HepG2 (cell line): ENCODE data around the gene TEX261. TPM values are rescaled to one million over a fixed set of nuclear protein-coding genes. Genes with fewer than 3 reads are reported as not detected.

Experiments used
- ARID3A ChIP-seq: IDR thresholded peaks from 2 replicates; pipeline ENCODE4 v1.6.1; 2012; ENCODE audit warnings: low read depth, low read length, improper control_type of control experiment
- CAMTA2 ChIP-seq: sonication (generic); formaldehyde crosslinking; IDR thresholded peaks from 2 replicates; pipeline ENCODE4 v1.4.0; 2020; ENCODE audit warnings: mild to moderate bottlenecking, missing genetic modification reagents, borderline replicate concordance
- HOMEZ ChIP-seq: IDR thresholded peaks from 2 replicates; pipeline ENCODE4 v1.6.1; 2016; ENCODE audit warnings: low read depth
- NFE2 ChIP-seq: sonication (generic); formaldehyde crosslinking; IDR thresholded peaks from 2 replicates; pipeline ENCODE4 v1.4.0; 2020; ENCODE audit warnings: missing genetic modification reagents
- NFE2L2 ChIP-seq: fragments of 150-350 bp; IDR thresholded peaks from 2 replicates; pipeline ENCODE4 v1.6.1; 2014; ENCODE audit warnings: low read length
- SIX4 ChIP-seq: sonication (generic); formaldehyde crosslinking; IDR thresholded peaks from 2 replicates; pipeline ENCODE4 v1.4.0; 2020; ENCODE audit warnings: missing genetic modification reagents
- ZNF276 ChIP-seq: sonication (generic); formaldehyde crosslinking; IDR thresholded peaks from 2 replicates; pipeline ENCODE4 v1.4.0; 2020; ENCODE audit warnings: mild to moderate bottlenecking, low read depth, missing genetic modification reagents
- ZNF3 ChIP-seq: IDR thresholded peaks from 2 replicates; pipeline ENCODE4 v1.7.0; 2017; ENCODE audit warnings: inconsistent platforms
- ZNF337 ChIP-seq: sonication (generic); formaldehyde crosslinking; IDR thresholded peaks from 2 replicates; pipeline ENCODE4 v1.5.1; 2020; ENCODE audit warnings: missing genetic modification reagents, low read depth, mild to moderate bottlenecking, borderline replicate concordance
- ZNF382 ChIP-seq: sonication (generic); formaldehyde crosslinking; IDR thresholded peaks from 2 replicates; pipeline ENCODE4 v1.5.0; 2020; ENCODE audit warnings: missing genetic modification reagents, mild to moderate bottlenecking, borderline replicate concordance
- ZNF543 ChIP-seq: sonication (generic); formaldehyde crosslinking; IDR thresholded peaks from 2 replicates; pipeline ENCODE4 v1.4.0; 2020; ENCODE audit warnings: mild to moderate bottlenecking, missing genetic modification reagents
- ZNF572 ChIP-seq: sonication (generic); formaldehyde crosslinking; IDR thresholded peaks from 2 replicates; pipeline ENCODE4 v1.5.1; 2020; ENCODE audit warnings: mild to moderate bottlenecking, missing genetic modification reagents
- ZNF607 ChIP-seq: sonication (generic); formaldehyde crosslinking; IDR thresholded peaks from 2 replicates; pipeline ENCODE4 v1.5.1; 2020; ENCODE audit warnings: missing genetic modification reagents, mild to moderate bottlenecking, borderline replicate concordance
- ZNF629 ChIP-seq: sonication (generic); formaldehyde crosslinking; conservative IDR thresholded peaks from 2 replicates; pipeline ENCODE4 v1.5.0; 2020; ENCODE audit warnings: missing genetic modification reagents
- polyA plus RNA-seq, 8 experiments: library from polyadenylated mRNA; depleted of rRNA in 3 of 8; stranded (reverse) in 7 of 8; unstranded in 1 of 8; fragments of >200 nt; fragmentation: Illumina TruSeq in 4 of 8; extraction: Trizol in 4 of 8; gene quantifications; 2 replicates each; pipeline versions ENCODE4 v1.2.1 to v1.2.3, GENCODE V29; 2011 to 2016; ENCODE audit warnings: low read depth in 4 of 8, missing spikeins in 1 of 8, mixed read lengths in 1 of 8; ENCODE audit not compliant: insufficient read depth in 1 of 8
- total RNA-seq, 5 experiments: library from RNA; depleted of rRNA; stranded (reverse); fragments of >200 nt; fragmentation: Illumina TruSeq; extraction: Trizol; gene quantifications; 2 replicates each; pipeline ENCODE4 v1.2.3, GENCODE V29; 2016; ENCODE audit warnings: low read depth in 1 of 5
- TF ChIP-seq, protein P1 (sequence below): sonication (generic); formaldehyde crosslinking; IDR thresholded peaks from 2 replicates; pipeline ENCODE4 v1.4.0; 2020; ENCODE audit warnings: missing genetic modification reagents, mild to moderate bottlenecking, borderline replicate concordance
- TF ChIP-seq, protein P2 (sequence below): sonication (generic); formaldehyde crosslinking; IDR thresholded peaks from 2 replicates; pipeline ENCODE4 v1.5.1; 2020; ENCODE audit warnings: mild to moderate bottlenecking, moderate library complexity, missing genetic modification reagents
- TF ChIP-seq, protein P3 (sequence below): sonication (generic); formaldehyde crosslinking; IDR thresholded peaks from 2 replicates; pipeline ENCODE4 v1.4.0; 2020; ENCODE audit warnings: low read depth, mild to moderate bottlenecking, missing genetic modification reagents

Gene TEX261
- total and polyA plus RNA-seq, 2 of the 13 experiments (the other 11 are each of a cell fraction or from before 2014, with no cell fraction given) = 43.8 to 78.7 TPM

GRCh38 chr2:70937866-70938585, 56.6 kb downstream of the TEX261 start (continued):
- TF ChIP-seq, protein P1, sequence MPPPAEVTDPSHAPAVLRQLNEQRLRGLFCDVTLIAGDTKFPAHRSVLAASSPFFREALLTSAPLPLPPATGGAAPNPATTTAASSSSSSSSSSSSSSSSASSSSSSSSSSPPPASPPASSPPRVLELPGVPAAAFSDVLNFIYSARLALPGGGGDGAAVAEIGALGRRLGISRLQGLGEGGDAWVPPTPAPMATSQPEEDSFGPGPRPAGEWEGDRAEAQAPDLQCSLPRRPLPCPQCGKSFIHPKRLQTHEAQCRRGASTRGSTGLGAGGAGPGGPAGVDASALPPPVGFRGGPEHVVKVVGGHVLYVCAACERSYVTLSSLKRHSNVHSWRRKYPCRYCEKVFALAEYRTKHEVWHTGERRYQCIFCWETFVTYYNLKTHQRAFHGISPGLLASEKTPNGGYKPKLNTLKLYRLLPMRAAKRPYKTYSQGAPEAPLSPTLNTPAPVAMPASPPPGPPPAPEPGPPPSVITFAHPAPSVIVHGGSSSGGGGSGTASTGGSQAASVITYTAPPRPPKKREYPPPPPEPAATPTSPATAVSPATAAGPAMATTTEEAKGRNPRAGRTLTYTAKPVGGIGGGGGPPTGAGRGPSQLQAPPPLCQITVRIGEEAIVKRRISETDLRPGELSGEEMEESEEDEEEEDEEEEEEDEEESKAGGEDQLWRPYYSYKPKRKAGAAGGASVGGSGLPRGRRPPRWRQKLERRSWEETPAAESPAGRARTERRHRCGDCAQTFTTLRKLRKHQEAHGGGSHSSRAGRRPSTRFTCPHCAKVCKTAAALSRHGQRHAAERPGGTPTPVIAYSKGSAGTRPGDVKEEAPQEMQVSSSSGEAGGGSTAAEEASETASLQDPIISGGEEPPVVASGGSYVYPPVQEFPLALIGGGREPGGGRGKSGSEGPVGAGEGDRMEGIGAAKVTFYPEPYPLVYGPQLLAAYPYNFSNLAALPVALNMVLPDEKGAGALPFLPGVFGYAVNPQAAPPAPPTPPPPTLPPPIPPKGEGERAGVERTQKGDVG (CRISPR knock-in tag) = 0 out of 2 replicates have a peak, but pooled peaks have one; percentile 27
- TF ChIP-seq SIX4 (CRISPR knock-in tag) (no peak), CAMTA2 (no peak), ZNF337 (no peak), ZNF629 (CRISPR knock-in tag) (no peak), ZNF543 (CRISPR knock-in tag) (no peak), NFE2 (CRISPR knock-in tag) (no peak), NFE2L2 (no peak), ZNF607 (CRISPR knock-in tag) (peak; percentile 17; the same call in 1 of the 2 replicates), ZNF382 (CRISPR knock-in tag) (no peak), ZNF3 (CRISPR knock-in tag) (no peak), HOMEZ (CRISPR knock-in tag) (no peak), ARID3A (no peak), ZNF572 (CRISPR knock-in tag) (no peak), ZNF276 (CRISPR knock-in tag) (no peak)
- TF ChIP-seq, protein P2, sequence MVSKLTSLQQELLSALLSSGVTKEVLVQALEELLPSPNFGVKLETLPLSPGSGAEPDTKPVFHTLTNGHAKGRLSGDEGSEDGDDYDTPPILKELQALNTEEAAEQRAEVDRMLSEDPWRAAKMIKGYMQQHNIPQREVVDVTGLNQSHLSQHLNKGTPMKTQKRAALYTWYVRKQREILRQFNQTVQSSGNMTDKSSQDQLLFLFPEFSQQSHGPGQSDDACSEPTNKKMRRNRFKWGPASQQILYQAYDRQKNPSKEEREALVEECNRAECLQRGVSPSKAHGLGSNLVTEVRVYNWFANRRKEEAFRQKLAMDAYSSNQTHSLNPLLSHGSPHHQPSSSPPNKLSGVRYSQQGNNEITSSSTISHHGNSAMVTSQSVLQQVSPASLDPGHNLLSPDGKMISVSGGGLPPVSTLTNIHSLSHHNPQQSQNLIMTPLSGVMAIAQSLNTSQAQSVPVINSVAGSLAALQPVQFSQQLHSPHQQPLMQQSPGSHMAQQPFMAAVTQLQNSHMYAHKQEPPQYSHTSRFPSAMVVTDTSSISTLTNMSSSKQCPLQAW (CRISPR knock-in tag) = 0 out of 2 replicates have a peak, but pooled peaks have one; percentile 15
- TF ChIP-seq, protein P3, sequence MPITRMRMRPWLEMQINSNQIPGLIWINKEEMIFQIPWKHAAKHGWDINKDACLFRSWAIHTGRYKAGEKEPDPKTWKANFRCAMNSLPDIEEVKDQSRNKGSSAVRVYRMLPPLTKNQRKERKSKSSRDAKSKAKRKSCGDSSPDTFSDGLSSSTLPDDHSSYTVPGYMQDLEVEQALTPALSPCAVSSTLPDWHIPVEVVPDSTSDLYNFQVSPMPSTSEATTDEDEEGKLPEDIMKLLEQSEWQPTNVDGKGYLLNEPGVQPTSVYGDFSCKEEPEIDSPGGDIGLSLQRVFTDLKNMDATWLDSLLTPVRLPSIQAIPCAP (CRISPR knock-in tag) = no peak
